GM19455 (cell line): Measurements from ENCODE around the gene FAM83C.

Experiments used
- ATAC-seq: cut with Tn5 transposase; IDR thresholded peaks from one replicate; pipeline ENCODE4 v1.9.1; 2021; ENCODE audit not compliant: unreplicated experiment

Gene FAM83C

GRCh38 chr20:35291654-35292503 is at the start of gene FAM83C:
TSS of gene FAM83C (minus strand) at chr20:35292425. CDS start at chr20:35292304, 121 bp downstream.
- no peak for ATAC-seq

- no peak for ATAC-seq
Observed at GRCh38 chr20:35341366-35342028, 49.3 kb upstream of the FAM83C start.

- no peak for ATAC-seq
Observed at GRCh38 chr20:35340436-35340835, 48.2 kb upstream of the FAM83C start.

GRCh38 chr20:35339636-35340035 is 47.4 kb upstream of the FAM83C start:
- ATAC-seq = no peak

DNA sequence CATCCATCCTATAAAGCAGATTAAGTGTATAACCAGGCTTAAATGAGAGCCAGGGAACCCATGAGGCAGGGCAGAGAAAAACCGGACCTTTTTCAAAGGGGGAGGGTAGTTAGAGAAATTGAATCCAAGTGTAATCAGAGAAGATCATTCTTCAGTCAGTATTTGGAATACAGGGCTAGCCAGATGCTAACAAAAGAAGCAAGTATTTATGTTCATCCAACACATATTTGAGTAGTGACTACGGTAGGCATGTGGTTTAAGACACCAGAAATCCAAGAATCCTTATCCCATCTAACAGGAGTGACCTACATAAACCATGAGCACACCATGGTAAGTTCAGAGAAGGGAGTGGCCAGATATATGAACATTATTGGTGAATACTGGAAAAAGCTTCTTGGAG is 46.8 kb upstream of the FAM83C start:
- ATAC-seq = no peak

DNA sequence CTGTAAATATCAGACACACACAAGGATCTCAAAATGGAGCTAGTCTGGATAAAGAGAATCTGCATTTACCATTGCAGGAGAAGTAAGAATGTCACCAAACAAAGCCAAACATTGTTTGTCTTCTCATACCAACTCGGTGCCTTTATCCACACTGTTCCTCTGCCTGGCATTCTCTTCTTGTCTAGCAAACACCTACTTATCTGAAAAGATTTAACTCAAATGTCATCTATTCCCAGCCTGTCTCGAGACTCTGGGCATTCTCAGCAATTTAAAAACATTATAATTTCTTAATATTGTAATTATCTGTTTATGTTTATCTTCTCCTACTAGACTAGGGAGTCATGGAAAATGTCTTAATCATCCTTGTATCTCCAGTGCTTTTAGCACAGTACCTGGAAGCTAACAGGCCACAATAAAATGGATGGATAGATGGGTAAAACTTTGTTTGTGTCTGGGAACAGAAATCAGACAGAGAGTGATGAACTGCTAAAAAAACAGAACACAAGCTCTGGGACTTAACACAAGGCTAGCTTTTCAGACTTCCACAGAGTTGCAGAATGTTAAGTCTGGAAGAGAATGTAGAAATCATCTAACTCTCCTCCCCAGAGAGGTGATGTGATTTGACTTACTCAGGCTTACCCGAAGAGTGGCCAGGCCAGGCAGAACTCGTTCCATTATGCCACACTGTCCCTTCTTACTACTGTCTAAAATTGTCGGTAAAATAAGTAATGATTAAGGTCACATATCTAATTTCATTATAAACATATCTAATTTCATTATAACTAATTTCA is 42.3 kb upstream of the FAM83C start:
- no peak for ATAC-seq

DNA sequence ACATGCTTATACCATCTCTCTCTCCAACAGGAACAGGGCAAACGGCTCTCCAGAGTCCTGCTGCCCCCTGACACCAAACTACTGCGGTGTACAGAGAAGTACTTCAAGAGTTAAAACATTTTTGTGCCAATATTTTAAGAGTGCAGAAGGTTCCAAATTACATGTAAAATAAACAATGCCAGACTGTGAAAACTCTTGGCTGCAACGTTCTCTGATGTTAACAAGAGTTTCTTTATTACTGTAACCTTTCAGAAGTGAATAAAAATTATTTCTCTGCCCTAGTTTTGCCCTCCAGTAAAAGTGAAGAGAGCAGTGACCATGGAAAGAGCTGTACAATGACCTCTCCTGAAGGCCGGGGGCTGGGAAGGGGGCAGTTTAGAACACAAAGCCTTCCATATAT is 41.4 kb upstream of the FAM83C start:
- no peak for ATAC-seq

- no peak for ATAC-seq
Observed at GRCh38 chr20:35332540-35333200, 40.4 kb upstream of the FAM83C start.

- no peak for ATAC-seq
Observed at GRCh38 chr20:35329435-35330139, 37.4 kb upstream of the FAM83C start.

DNA sequence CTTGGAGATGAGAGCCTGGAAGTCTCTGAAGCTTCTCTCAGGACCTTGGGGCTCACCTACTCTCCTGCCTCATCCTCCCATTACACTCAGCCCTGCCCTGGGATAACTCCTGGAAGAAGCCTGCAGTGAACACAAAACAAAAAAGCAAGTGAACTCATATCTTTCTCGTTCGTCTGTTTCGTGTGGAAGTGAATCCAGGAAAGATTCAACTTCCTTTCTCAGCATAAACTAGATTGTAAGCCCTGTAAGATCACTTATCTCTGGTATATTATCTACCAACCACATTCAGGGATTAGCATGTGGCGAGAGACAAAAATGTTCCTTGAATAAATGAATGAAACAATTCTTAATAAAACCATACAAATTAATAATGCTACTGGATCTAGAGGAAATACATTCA is 36.5 kb upstream of the FAM83C start:
- ATAC-seq = no peak

- no peak for ATAC-seq
Observed at GRCh38 chr20:35328095-35328685, 36.0 kb upstream of the FAM83C start.

DNA sequence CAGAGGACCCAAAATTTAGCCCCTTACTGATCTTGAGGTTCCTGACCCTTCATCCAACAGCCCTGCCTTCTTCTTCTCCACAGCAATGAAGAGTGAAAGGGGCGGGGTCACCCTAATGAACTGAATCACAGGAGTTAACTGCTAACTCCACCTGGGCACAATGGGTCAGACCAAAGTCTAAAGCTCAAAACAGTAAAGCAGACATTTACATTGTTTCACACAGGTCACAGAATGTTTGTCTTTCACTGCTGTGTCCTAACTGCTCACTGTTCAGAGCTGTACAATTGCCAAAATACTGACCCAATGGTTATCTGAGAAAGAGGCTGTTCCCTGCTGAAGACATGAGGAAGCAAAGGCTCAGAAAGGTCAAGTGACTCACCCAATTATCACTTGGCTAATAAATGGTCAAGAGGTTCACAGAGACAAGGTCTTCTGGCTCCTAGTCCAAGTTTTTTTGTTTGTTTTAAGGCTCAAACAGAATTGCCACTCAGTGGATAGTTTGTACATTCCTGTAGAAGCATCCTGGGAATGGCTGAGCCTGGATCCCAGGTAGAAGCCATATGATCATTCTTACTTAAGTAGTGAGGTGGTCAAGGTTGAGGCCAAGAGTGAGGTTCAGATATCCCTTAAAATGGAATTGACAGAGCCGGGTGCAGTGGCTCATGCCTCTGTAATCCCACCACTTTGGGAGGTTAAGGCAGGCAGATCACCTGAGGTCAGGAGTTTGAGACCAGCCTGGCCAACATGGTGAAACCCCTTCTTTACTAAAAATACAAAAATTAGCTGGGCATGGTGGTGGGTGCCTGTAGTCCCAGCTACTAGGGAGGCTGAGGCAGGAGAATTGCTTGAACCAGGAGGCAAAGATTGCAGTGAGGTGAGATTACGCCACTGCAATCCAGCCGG is 35.1 kb upstream of the FAM83C start:
- no peak for ATAC-seq

DNA sequence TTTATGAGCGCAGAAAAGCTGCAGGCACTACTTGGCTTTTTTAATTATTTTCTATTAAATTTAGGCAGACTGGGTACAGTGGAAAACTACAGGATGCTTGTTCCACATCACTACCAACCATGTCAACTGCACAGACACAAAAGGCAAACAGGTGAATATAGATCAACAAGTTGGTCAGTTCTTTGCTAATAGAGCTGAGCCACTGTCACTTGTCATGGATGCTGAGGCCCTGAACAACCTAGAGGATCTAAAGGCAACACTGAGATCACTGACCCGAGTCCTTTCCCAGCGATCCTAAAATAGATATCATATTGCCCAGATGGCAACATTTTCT is 34.5 kb upstream of the FAM83C start:
- no peak for ATAC-seq

GRCh38 chr20:35326021-35326739 is 34.0 kb upstream of the FAM83C start:
- no peak for ATAC-seq

GRCh38 chr20:35325401-35325800 is 33.2 kb upstream of the FAM83C start:
- ATAC-seq = no peak

- ATAC-seq = no peak
Observed at GRCh38 chr20:35320396-35321126, 28.3 kb upstream of the FAM83C start.

DNA sequence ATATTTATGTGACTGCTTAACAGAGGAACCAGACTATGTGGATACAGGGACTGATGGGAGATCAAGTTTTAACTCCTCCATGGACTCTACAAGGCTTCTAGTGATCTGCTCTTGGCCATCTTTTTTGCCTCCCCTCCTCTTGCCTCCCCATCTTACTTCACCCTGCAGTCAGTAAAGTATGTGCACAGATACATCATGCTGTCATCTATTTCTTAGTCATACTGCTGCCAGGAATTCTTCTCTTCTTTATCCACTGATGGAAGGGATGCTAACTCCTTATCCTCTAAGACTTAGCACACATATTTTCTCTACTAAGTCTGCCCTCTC is 27.6 kb upstream of the FAM83C start:
- ATAC-seq = no peak
